Stimulated activated CD8-positive, alpha-beta memory T cell treated with anti-CD3 and anti-CD28 coated beads, Interleukin-4, amount 100 ng/mL, for 4 hours (primary cell): ENCODE results near the gene SCAMP5.
A peak's percentile ranks its signal among the peaks of the same experiment; 100 is the strongest.

Experiments
- DNase-seq, 2 donors: peaks; one replicate each; pipeline ENCODE4 v3.0.0-alpha.2; 2020; ENCODE audit warnings: low read depth in 2 of 2, low spot score in 1 of 2

The SCAMP5 gene

GRCh38 chr15:74995182-74995778 is at the start of gene SCAMP5:
TSS of gene SCAMP5 (plus strand) at chr15:74995563. CDS start at chr15:75011840, 16,277 bp downstream.
- DNase-seq, result peak; percentile 70 to 71

- peak; percentile 44 to 77 for DNase-seq
Measured at GRCh38 chr15:74950078-74950908, 45.1 kb upstream of the SCAMP5 start.

- DNase-seq, result no peak
Measured at GRCh38 chr15:74951006-74951405, 44.4 kb upstream of the SCAMP5 start.

- DNase-seq, result no peak
Measured at GRCh38 chr15:74954515-74954914, 40.8 kb upstream of the SCAMP5 start.

GRCh38 chr15:74955017-74955416 is 40.3 kb upstream of the SCAMP5 start:
- DNase-seq, result no peak

GRCh38 chr15:74955796-74956647 is 39.3 kb upstream of the SCAMP5 start:
- DNase-seq, result peak; percentile 28 to 45

- peak; percentile 42 to 52 for DNase-seq
Measured at GRCh38 chr15:74956648-74957475, 38.5 kb upstream of the SCAMP5 start, which contains the start of gene RPP25. TSS of gene RPP25 (minus strand) at chr15:74956772. CDS start at chr15:74956583, 189 bp downstream.

GRCh38 chr15:74957476-74958035 is 37.8 kb upstream of the SCAMP5 start:
- no peak for DNase-seq

GRCh38 chr15:74958320-74958907 is 36.9 kb upstream of the SCAMP5 start:
- DNase-seq, result no peak

GRCh38 chr15:74958908-74959585 is 36.3 kb upstream of the SCAMP5 start:
- no peak for DNase-seq

GRCh38 chr15:74959586-74959939 is 35.8 kb upstream of the SCAMP5 start:
- no peak for DNase-seq

GRCh38 chr15:74960286-74960685 is 35.1 kb upstream of the SCAMP5 start:
- DNase-seq, result no peak

GRCh38 chr15:74960995-74961588 is 34.3 kb upstream of the SCAMP5 start:
- no peak for DNase-seq

- no peak for DNase-seq
Measured at GRCh38 chr15:74961616-74962015, 33.7 kb upstream of the SCAMP5 start.

GRCh38 chr15:74962219-74962618 is 33.1 kb upstream of the SCAMP5 start:
- no peak for DNase-seq

- DNase-seq, result no peak
Measured at GRCh38 chr15:74962671-74963070, 32.7 kb upstream of the SCAMP5 start.

GRCh38 chr15:74963213-74963612 is 32.1 kb upstream of the SCAMP5 start:
- DNase-seq, result no peak

GRCh38 chr15:74964794-74965193 is 30.6 kb upstream of the SCAMP5 start:
- no peak for DNase-seq

- DNase-seq, result no peak
Measured at GRCh38 chr15:74967670-74968069, 27.7 kb upstream of the SCAMP5 start.
